Esophagus muscularis mucosa (tissue), 3 donors: ENCODE data around the gene MBTPS1.

Experiments
- CTCF ChIP-seq, 3 experiments: fragments of 200-600 bp in 2 of 3; fragments of 450-650 bp in 1 of 3; sonication (generic) in 2 of 3; IDR thresholded peaks; one replicate each; pipeline ENCODE4 v1.5.1; 2017 to 2019; ENCODE audit warnings: antibody characterized with exemption in 3 of 3, mild to moderate bottlenecking in 2 of 3, moderate library complexity in 1 of 3
- POLR2A ChIP-seq: fragments of 450-650 bp; IDR thresholded peaks from one replicate; pipeline ENCODE4 v1.6.1; 2017; ENCODE audit warnings: antibody characterized with exemption, moderate library complexity, mild to moderate bottlenecking, low read depth
- POLR2AphosphoS5 ChIP-seq, 2 donors: sonication (generic); formaldehyde crosslinking; IDR thresholded peaks; one replicate each; pipeline ENCODE4 v1.6.1; 2017; ENCODE audit warnings: antibody characterized with exemption in 2 of 2

GRCh38 chr16:84007965-84008364 is 108.8 kb downstream of the MBTPS1 start:
- TF ChIP-seq CTCF (IDR thresholded peaks at IDR 0.05) (no peak), POLR2A (no peak), POLR2AphosphoS5 (IDR thresholded peaks at IDR 0.05) (no peak)
